GM12865 (cell line): ENCODE measurements around the gene CCND3.
"Not testable (repeated sequence)": the region's sequence is repeated elsewhere in the genome, so short reads cannot be mapped to it uniquely, and the experiment has no call there.

Source experiments
- DNase-seq: peaks from one replicate; pipeline ENCODE4 v3.0.0; 2010; ENCODE audit warnings: low read depth
- H3K4me3 ChIP-seq: 2 replicates; pipeline ENCODE4 v1.5.1; 2011; ENCODE audit warnings: mild to moderate bottlenecking, low read depth, low read length, control low read depth
- CTCF ChIP-seq: IDR thresholded peaks from 2 replicates; pipeline ENCODE4 v1.5.1; 2011; ENCODE audit warnings: low read length, control low read depth, low read depth, inconsistent platforms; ENCODE audit not compliant: insufficient read depth; ENCODE audit errors: missing control alignments

CCND3 gene

GRCh38 chr6:41947581-41948220 lies 6.1 kb upstream of the CCND3 start:
- TF ChIP-seq CTCF = no peak
- H3K4me3 ChIP-seq = no peak overlapping the region
- no peak for DNase-seq

GRCh38 chr6:41943456-41943855 lies 1.8 kb upstream of the CCND3 start:
- no peak for TF ChIP-seq CTCF
- DNase-seq = no peak
- no peak overlapping the region for H3K4me3 ChIP-seq

GRCh38 chr6:41942882-41943281 lies 1.3 kb upstream of the CCND3 start:
- not testable (repeated sequence) for H3K4me3 ChIP-seq, DNase-seq

GRCh38 chr6:41942067-41942851 lies 651 bp upstream of the CCND3 start:
- DNase-seq = no peak
- no peak for TF ChIP-seq CTCF
- peak overlapping the region; percentile 72 for H3K4me3 ChIP-seq

GRCh38 chr6:41940759-41941279 lies 789 bp downstream of the CCND3 start:
- DNase-seq = peak; percentile 55
- TF ChIP-seq CTCF = no peak
- peak overlapping the region; percentile 98 for H3K4me3 ChIP-seq

GRCh38 chr6:41939848-41940758 lies 1.5 kb downstream of the CCND3 start:
- no peak for TF ChIP-seq CTCF
- DNase-seq = peak; percentile 45
- H3K4me3 ChIP-seq = peak overlapping the region; percentile 98
